Gastrocnemius medialis (tissue), 4 donors: ENCODE measurements around the gene PCSK6. TPM values are rescaled to one million over a fixed set of nuclear protein-coding genes. Genes with fewer than 3 reads are reported as not detected.

ENCODE experiments used
- ATAC-seq, 2 donors: fragments of 150-250 bp; one replicate each; pipeline ENCODE4 v1.9.1; 2016
- DNase-seq, 2 donors: peaks; one replicate each; pipeline ENCODE4 v3.0.0-alpha.2; 2019
- H3K27ac ChIP-seq, 4 donors: fragments of 200-600 bp; sonication (generic); 1 replicate in 1 of 4; 2 replicates in 3 of 4; pipeline ENCODE4 v1.5.1; 2016 to 2018; ENCODE audit warnings: mild to moderate bottlenecking in 2 of 4, moderate library complexity in 1 of 4
- H3K27me3 ChIP-seq, 3 donors: fragments of 200-600 bp; sonication (generic) in 2 of 3; 1 replicate in 1 of 3; 2 replicates in 2 of 3; pipeline versions ENCODE4 v1.5.1 to v1.6.0; 2016 to 2019; ENCODE audit warnings: mild to moderate bottlenecking in 1 of 3, moderate library complexity in 1 of 3
- H3K36me3 ChIP-seq, 2 donors: fragments of 200-600 bp; sonication (generic) in 1 of 2; one replicate each; pipeline ENCODE4 v1.5.1; 2017 to 2018
- H3K4me1 ChIP-seq, 2 donors: fragments of 200-600 bp; sonication (generic) in 1 of 2; one replicate each; pipeline ENCODE4 v1.5.1; 2016 to 2017; ENCODE audit warnings: mild to moderate bottlenecking in 2 of 2
- H3K4me3 ChIP-seq, 4 donors: fragments of 200-600 bp; sonication (generic) in 3 of 4; 1 replicate in 1 of 4; 2 replicates in 3 of 4; pipeline ENCODE4 v1.5.1; 2016 to 2019; ENCODE audit warnings: mild to moderate bottlenecking in 2 of 4
- H3K9me3 ChIP-seq, 3 donors: fragments of 200-600 bp; sonication (generic) in 2 of 3; 1 replicate in 1 of 3; 2 replicates in 2 of 3; pipeline ENCODE4 v1.5.1; 2016 to 2019
- POLR2A ChIP-seq, 2 donors: fragments of 450-650 bp; IDR thresholded peaks; one replicate each; pipeline ENCODE4 v1.6.1; 2017; ENCODE audit warnings: antibody characterized with exemption in 2 of 2, mild to moderate bottlenecking in 2 of 2, moderate library complexity in 2 of 2
- in situ Hi-C, 4 donors: fragments of 200-750 bp; cut with MboI; loops; one replicate each; pipeline versions ENCODE4 v1.15.0 to v1.8.0; 2017; ENCODE audit warnings: low sequenced_read_pairs in 4 of 4
- intact Hi-C: fragments of 100-400 bp; cut with DNase I; formaldehyde crosslinking; loops from one replicate; pipeline ENCODE4 v1.15.1; 2023; ENCODE audit warnings: low total_unique reads
- total RNA-seq, 4 donors: library from RNA; depleted of rRNA; stranded (reverse); fragments of >200 nt; gene quantifications; one replicate each; pipeline versions ENCODE4 v1.1.0 to v1.2.3, GENCODE V29; 2016
- TF ChIP-seq, protein P1 (sequence below), 5 experiments: fragments of 450-650 bp in 3 of 5; fragments of 200-600 bp in 2 of 5; sonication (generic) in 2 of 5; IDR thresholded peaks in 4 of 5; conservative IDR thresholded peaks in 1 of 5; 1 replicate in 4 of 5; 2 replicates in 1 of 5; pipeline ENCODE4 v1.5.1; 2016 to 2019; ENCODE audit warnings: antibody characterized with exemption in 5 of 5, mild to moderate bottlenecking in 3 of 5, moderate library complexity in 3 of 5

Gene PCSK6
- total RNA-seq, 4 donors from 2014 or later, result 12.8 to 46.0 (median 23.6) TPM

DNA sequence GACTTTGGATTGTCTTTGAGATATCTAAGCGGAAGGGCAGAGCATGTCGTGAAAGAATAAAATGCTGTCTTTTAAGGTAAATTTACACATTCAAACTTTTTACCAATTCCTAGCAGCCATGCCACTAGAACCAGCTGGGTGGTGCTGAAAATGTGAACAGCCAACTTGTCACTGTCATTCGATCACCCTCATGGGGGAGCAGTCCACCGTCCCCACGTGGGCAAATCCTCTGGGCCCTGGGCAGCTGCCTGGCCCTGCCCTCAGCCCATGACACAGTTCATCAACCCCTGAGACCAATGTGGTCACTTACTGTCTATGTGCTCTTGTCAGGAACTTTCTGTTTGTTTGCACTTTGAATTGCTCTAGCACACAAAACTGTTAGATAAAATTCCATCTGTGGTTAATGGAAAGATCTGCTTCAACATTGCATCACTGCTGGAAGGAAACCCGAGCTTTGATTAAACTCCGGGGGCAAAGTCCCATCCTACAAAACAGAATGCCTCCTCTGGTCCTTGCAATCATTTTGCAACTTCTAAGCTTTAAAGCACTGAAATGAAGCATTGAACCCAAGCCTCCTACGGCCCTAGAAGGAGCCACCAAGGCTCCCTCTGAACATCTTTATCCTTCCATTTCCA lies 50.1 kb downstream of the PCSK6 start:
- H3K36me3 ChIP-seq, result peaks cover 0 to 5% of the 10 kb centered on the region in 2 donors
- intact Hi-C loops (no loop called here), in situ Hi-C loops (no loop called here)
- H3K27ac ChIP-seq, result peak overlapping the region; percentile 11 to 65 (median 50)
- H3K4me1 ChIP-seq, result peaks cover 11 to 14% of the 10 kb centered on the region in 2 donors
- peak overlapping the region in 1 of 4 donors; percentile 25 for H3K4me3 ChIP-seq
- ATAC-seq, result peak; percentile 45 to 55
- peak in 1 of 2 donors; percentile 29 for TF ChIP-seq POLR2A (IDR thresholded peaks at IDR 0.05)
- TF ChIP-seq, protein P1, sequence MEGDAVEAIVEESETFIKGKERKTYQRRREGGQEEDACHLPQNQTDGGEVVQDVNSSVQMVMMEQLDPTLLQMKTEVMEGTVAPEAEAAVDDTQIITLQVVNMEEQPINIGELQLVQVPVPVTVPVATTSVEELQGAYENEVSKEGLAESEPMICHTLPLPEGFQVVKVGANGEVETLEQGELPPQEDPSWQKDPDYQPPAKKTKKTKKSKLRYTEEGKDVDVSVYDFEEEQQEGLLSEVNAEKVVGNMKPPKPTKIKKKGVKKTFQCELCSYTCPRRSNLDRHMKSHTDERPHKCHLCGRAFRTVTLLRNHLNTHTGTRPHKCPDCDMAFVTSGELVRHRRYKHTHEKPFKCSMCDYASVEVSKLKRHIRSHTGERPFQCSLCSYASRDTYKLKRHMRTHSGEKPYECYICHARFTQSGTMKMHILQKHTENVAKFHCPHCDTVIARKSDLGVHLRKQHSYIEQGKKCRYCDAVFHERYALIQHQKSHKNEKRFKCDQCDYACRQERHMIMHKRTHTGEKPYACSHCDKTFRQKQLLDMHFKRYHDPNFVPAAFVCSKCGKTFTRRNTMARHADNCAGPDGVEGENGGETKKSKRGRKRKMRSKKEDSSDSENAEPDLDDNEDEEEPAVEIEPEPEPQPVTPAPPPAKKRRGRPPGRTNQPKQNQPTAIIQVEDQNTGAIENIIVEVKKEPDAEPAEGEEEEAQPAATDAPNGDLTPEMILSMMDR (IDR thresholded peaks at IDR 0.05 in 4 of 5, conservative IDR thresholded peaks at IDR 0.05 in 1 of 5), result peak in 1 of 5 experiments; percentile 39
- no peaks in the 10 kb centered on the region for H3K27me3 ChIP-seq
- no peaks in the 10 kb centered on the region for H3K9me3 ChIP-seq
- DNase-seq, result peak in 1 of 2 donors; percentile 44

DNA sequence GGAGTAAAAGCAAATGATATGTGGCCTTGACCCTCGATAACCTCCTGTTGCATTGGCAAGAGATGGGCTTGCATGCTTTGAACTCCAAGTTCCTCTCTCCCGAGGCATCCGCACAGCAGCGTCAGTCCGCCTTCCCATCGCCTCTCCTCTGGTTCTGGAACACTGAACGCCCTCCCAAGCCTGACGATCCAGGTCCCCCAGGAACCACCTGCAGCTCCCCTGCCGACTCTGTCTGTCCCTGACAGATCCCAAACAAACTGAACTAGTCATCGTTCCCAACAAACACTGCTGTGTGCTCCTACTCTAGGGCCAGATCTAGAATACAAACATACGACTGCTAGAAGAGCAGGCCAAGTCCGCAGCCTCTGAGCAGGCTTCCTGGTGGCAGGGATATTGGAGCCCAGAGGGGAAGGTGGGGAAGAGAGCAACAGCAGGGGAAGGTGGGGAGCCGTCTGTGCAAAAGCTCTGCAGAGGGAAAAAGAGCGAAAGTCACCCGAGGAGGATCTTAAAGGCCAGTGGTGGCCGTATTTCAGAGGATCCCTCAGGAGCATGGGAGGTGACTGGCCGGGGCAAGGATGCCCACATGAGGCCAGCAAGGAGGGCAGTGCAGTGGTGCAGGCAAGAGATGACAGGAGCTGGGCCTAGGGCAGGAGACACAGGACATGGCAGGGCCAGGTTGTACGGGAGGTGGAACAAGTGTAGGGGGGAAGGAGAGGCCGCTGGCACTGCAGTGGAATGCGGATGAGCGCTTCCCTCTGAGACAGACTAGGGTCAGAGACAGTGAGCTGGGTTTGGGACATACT lies 50.8 kb downstream of the PCSK6 start:
- intact Hi-C loops (no loop called here), in situ Hi-C loops (no loop called here)
- Histone ChIP-seq H3K4me3 (no peak overlapping the region), H3K27ac (peak overlapping the region in 2 of 4 donors; percentile 54 to 65), H3K36me3 (peaks cover 0 to 5% of the 10 kb centered on the region in 2 donors), H3K9me3 (no peaks in the 10 kb centered on the region), H3K27me3 (no peaks in the 10 kb centered on the region), H3K4me1 (peaks cover 11 to 14% of the 10 kb centered on the region in 2 donors)
- ATAC-seq (no peak), DNase-seq (no peak)
- TF ChIP-seq, protein P1 (IDR thresholded peaks at IDR 0.05 in 4 of 5, conservative IDR thresholded peaks at IDR 0.05 in 1 of 5), result no peak
- no peak for TF ChIP-seq POLR2A (IDR thresholded peaks at IDR 0.05)

DNA sequence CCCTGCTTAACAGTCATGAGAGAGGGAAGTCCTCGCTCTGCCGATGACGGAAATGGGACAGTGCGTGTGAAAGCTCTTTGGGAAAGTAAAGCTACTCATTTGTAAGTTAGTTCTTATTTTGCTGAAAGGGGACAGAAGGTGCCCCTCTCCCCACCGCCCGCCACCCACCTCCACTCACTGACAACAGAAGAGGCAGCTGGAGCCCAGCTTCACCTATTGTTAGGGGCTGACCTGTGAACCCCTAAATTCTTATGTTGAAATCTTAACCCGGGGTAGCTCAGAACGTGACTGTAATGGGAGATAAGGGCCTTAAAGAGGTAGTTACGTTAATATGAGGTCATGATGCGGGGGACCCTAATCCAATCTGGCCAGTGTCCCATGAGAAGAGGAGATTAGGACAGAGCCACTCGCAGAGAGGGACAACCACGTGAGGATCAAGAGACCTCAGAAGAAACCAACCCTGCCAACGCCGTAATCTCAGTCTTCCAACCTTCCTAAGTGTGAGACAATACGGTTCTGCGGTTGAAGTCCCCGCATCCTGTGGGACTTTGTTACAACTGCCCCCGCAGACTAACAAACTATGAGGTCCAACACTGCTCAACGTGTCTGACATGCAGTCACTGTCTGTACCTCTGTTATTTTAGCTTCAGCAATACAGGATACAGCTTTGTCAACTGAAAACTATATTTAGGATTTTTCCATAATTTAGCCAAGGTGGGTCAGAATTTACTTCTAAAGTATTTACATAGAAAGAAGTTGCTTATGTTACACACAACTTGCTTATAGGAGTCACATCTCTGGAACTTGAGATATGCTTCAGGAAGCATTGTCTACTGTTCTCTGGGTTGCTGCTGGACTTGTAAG lies 51.7 kb downstream of the PCSK6 start:
- intact Hi-C loops, result no loop called here
- Histone ChIP-seq H3K27me3 (no peaks in the 10 kb centered on the region), H3K9me3 (no peaks in the 10 kb centered on the region), H3K36me3 (peaks cover 0 to 5% of the 10 kb centered on the region in 2 donors), H3K4me3 (no peak overlapping the region), H3K4me1 (peaks cover 11 to 14% of the 10 kb centered on the region in 2 donors), H3K27ac (no peak overlapping the region)
- DNase-seq (no peak), ATAC-seq (no peak)
- in situ Hi-C loops, result no loop called here
- no peak for TF ChIP-seq POLR2A (IDR thresholded peaks at IDR 0.05)
- TF ChIP-seq, protein P1 (IDR thresholded peaks at IDR 0.05 in 4 of 5, conservative IDR thresholded peaks at IDR 0.05 in 1 of 5), result no peak

DNA sequence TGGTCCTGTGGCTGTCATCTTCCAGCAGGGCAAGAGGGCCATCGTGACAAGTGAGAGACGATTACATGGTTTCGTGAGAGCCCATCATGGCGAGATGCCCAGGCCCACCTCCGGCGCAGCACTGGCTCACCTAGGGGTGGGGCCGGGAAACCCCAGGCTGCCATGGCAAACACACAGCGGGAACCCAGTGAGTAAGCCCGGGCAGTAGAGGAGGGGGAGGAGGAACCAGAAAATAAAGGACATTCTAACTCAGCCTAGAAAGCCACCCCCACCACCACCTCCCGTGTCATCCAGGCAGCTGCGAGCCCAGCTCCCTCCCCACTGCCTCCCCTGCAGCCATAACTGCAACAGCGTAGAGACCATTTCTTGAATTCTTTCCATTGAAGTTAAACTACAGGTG lies 52.3 kb downstream of the PCSK6 start:
- no peak overlapping the region for H3K4me3 ChIP-seq
- intact Hi-C loops, result no loop called here
- in situ Hi-C loops, result no loop called here
- ATAC-seq (no peak), DNase-seq (no peak)
- peaks cover 0 to 3% of the 10 kb centered on the region in 2 donors for H3K36me3 ChIP-seq
- H3K27me3 ChIP-seq, result no peaks in the 10 kb centered on the region
- no peaks in the 10 kb centered on the region for H3K9me3 ChIP-seq
- TF ChIP-seq POLR2A (IDR thresholded peaks at IDR 0.05), result no peak
- TF ChIP-seq, protein P1 (IDR thresholded peaks at IDR 0.05 in 4 of 5, conservative IDR thresholded peaks at IDR 0.05 in 1 of 5), result no peak
- H3K4me1 ChIP-seq, result peaks cover 11 to 14% of the 10 kb centered on the region in 2 donors
- no peak overlapping the region for H3K27ac ChIP-seq
